ENCODE measurements around the gene ARL15.
A peak's percentile ranks its signal among the peaks of the same experiment; 100 is the strongest.

The ARL15 gene

GRCh38 chr5:54288568-54289217 lies 21.7 kb downstream of the ARL15 start:
- no peak for DNase-seq
- Mint-ChIP-seq H3K36me3 (ENCODE audit: low read depth) (peaks cover 12% of the 10 kb centered on the region), H3K27ac (no peak overlapping the region), H3K27me3 (ENCODE audit: low read depth, poor library complexity) (peaks cover 3% of the 10 kb centered on the region), H3K9me3 (peaks cover 12% of the 10 kb centered on the region), H3K4me1 (peaks cover 23% of the 10 kb centered on the region), H3K4me3 (no peak overlapping the region)
- TF ChIP-seq CTCF (IDR thresholded peaks at IDR 0.05) = no peak

GRCh38 chr5:54285686-54286085 lies 24.7 kb downstream of the ARL15 start:
- Mint-ChIP-seq H3K4me1 (peaks cover 19% of the 10 kb centered on the region), H3K27me3 (ENCODE audit: low read depth, poor library complexity) (peaks cover 3% of the 10 kb centered on the region), H3K27ac (peak overlapping the region; percentile 80), H3K36me3 (ENCODE audit: low read depth) (peaks cover 34% of the 10 kb centered on the region), H3K4me3 (peak overlapping the region; percentile 37), H3K9me3 (peaks cover 29% of the 10 kb centered on the region)
- no peak for TF ChIP-seq CTCF (IDR thresholded peaks at IDR 0.05)
- DNase-seq = no peak

- Mint-ChIP-seq H3K4me3 (no peak overlapping the region), H3K9me3 (peaks cover 39% of the 10 kb centered on the region), H3K27me3 (ENCODE audit: low read depth, poor library complexity) (peaks cover 3% of the 10 kb centered on the region), H3K27ac (no peak overlapping the region), H3K4me1 (peaks cover 19% of the 10 kb centered on the region), H3K36me3 (ENCODE audit: low read depth) (peaks cover 45% of the 10 kb centered on the region)
- TF ChIP-seq CTCF (IDR thresholded peaks at IDR 0.05) = no peak
- no peak for DNase-seq
These were observed 25.8 kb downstream of the ARL15 start for GRCh38 chr5:54284586-54284985.

- peak overlapping the region; percentile 54 for H3K27ac Mint-ChIP-seq
- no peak for TF ChIP-seq CTCF (IDR thresholded peaks at IDR 0.05)
These were observed 27.5 kb downstream of the ARL15 start for GRCh38 chr5:54282876-54283275.

GRCh38 chr5:54281960-54282692 lies 28.2 kb downstream of the ARL15 start:
- DNase-seq = no peak
- Mint-ChIP-seq H3K27me3 (ENCODE audit: low read depth, poor library complexity) (no peaks in the 10 kb centered on the region), H3K27ac (no peak overlapping the region), H3K9me3 (peaks cover 44% of the 10 kb centered on the region), H3K4me1 (peaks cover 19% of the 10 kb centered on the region), H3K36me3 (ENCODE audit: low read depth) (peaks cover 63% of the 10 kb centered on the region), H3K4me3 (no peak overlapping the region)
- no peak for TF ChIP-seq CTCF (IDR thresholded peaks at IDR 0.05)

More at GRCh38 chr5:54282876-54283275, 27.5 kb downstream of the ARL15 start:
- Mint-ChIP-seq H3K4me3 (no peak overlapping the region), H3K9me3 (peaks cover 45% of the 10 kb centered on the region), H3K36me3 (ENCODE audit: low read depth) (peaks cover 60% of the 10 kb centered on the region), H3K27me3 (ENCODE audit: low read depth, poor library complexity) (no peaks in the 10 kb centered on the region), H3K4me1 (peaks cover 19% of the 10 kb centered on the region)
- no peak for DNase-seq

Measured in nephron progenitor cell (in vitro differentiated cells).